Lower leg skin (tissue), 4 donors: Measurements from ENCODE around the gene SFMBT2. TPM values are rescaled to one million over a fixed set of nuclear protein-coding genes. Genes with fewer than 3 reads are reported as not detected.

ENCODE experiments used
- DNase-seq, 2 donors: peaks; one replicate each; pipeline ENCODE4 v3.0.0-alpha.2; 2019; ENCODE audit warnings: low spot score in 2 of 2
- H3K4me3 ChIP-seq: fragments of 200-600 bp; sonication (generic); 2 replicates; pipeline ENCODE4 v1.5.1; 2017; ENCODE audit warnings: mild to moderate bottlenecking, low read depth; ENCODE audit not compliant: poor library complexity, severe bottlenecking
- POLR2A ChIP-seq, 2 donors: fragments of 450-650 bp; IDR thresholded peaks; one replicate each; pipeline ENCODE4 v1.6.1; 2016 to 2017; ENCODE audit warnings: antibody characterized with exemption in 2 of 2, mild to moderate bottlenecking in 1 of 2, moderate library complexity in 1 of 2
- WGBS, 2 donors: methylation state at CpG; one replicate each; pipeline ENCODE4 v1.1.5; 2018; 5-methylcytosine and 5-hydroxymethylcytosine counted together
- intact Hi-C: fragments of 100-400 bp; cut with DNase I; formaldehyde crosslinking; loops from one replicate; pipeline ENCODE4 v1.15.0; 2023; ENCODE audit warnings: low total_unique reads
- total RNA-seq, 4 donors: library from RNA; depleted of rRNA; stranded (reverse); fragments of >200 nt; gene quantifications; one replicate each; pipeline ENCODE4 v1.1.0, GENCODE V29; 2016
- TF ChIP-seq, protein P1 (sequence below), 3 donors: fragments of 450-650 bp; IDR thresholded peaks; one replicate each; pipeline ENCODE4 v1.5.1; 2016; ENCODE audit warnings: antibody characterized with exemption in 3 of 3, mild to moderate bottlenecking in 3 of 3, moderate library complexity in 2 of 3

Gene SFMBT2
- total RNA-seq, 4 donors from 2014 or later = 0.42 to 3.3 (median 1.9) TPM

DNA sequence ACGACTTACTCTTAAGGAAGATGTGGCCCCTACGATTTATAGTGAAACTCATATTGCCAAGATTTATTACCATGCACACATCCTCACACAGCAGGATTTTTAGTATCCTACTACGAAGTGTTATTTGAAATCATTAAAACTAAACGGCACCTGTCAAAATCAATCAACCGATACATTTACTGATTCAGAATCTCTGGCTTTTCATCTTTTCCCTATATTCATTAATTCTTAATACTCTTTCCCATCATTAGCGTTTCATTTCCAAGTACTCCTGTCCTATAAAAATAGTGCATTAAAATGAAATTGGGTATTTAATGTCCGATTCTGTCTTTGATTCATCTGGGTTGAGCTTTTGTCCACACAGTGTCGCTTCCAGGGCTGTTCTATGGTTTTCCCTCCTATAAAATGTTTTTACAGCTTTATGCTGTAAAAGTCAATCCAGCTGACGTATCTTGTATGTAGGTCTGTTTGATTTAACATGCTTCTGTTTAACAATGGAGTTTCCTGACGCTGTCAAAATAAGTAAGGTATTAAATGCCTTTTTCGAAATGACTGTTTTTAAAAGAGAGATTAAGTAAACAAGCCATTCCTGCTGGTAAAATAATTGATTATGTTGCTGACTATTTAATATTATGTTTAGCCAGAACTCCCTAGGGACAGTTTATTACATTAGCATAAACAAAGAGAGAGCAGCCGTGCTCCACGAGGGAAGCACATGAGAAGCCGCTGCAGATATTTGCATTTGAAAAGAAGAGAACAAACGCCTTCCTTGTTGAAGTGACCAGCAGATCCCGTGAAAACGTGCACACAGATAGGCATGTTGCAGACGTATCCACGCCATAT lies 22.3 kb upstream of the SFMBT2 start:
- intact Hi-C loops = no loop called here
- no peak for DNase-seq
- WGBS, 2 donors = 17 to 18% methylated on average over 19 of the region's 19 CpGs
- no peak for TF ChIP-seq POLR2A (IDR thresholded peaks at IDR 0.05)
- TF ChIP-seq, protein P1, sequence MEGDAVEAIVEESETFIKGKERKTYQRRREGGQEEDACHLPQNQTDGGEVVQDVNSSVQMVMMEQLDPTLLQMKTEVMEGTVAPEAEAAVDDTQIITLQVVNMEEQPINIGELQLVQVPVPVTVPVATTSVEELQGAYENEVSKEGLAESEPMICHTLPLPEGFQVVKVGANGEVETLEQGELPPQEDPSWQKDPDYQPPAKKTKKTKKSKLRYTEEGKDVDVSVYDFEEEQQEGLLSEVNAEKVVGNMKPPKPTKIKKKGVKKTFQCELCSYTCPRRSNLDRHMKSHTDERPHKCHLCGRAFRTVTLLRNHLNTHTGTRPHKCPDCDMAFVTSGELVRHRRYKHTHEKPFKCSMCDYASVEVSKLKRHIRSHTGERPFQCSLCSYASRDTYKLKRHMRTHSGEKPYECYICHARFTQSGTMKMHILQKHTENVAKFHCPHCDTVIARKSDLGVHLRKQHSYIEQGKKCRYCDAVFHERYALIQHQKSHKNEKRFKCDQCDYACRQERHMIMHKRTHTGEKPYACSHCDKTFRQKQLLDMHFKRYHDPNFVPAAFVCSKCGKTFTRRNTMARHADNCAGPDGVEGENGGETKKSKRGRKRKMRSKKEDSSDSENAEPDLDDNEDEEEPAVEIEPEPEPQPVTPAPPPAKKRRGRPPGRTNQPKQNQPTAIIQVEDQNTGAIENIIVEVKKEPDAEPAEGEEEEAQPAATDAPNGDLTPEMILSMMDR (IDR thresholded peaks at IDR 0.05) = no peak
- no peak overlapping the region for H3K4me3 ChIP-seq

DNA sequence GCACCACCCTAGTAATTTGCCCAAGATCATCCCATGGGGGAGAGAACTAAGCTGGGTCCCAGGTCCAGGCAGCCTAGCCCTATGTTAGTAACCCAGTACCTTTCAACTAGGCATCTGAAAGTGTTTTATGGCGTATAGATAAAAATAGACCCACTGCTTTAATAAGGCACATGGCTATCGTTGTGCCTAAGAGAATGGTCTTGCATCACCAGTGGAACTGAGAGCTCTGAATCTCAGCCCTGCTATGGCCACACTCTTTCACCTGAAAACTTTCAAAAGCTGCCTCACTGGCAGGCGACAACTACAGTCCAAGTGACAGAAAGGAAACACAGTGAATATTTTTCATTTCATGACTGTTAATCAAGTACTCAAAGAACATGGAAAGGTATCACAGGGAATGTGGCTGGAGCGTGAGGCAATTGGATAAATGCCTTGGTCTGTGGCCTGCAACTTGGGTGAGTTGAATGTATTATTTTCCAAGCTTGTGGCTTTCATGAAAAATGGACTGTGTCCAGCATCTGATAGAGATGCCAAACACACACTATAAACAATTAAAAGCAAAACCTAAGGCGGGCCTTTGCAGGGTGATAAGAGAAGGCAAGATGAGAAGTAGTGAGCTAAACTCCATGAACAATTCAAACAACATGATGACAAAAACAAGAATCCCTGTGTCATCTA lies 18.0 kb upstream of the SFMBT2 start:
- no peak overlapping the region for H3K4me3 ChIP-seq
- no peak for DNase-seq
- TF ChIP-seq, protein P1 (IDR thresholded peaks at IDR 0.05) = no peak
- no peak for TF ChIP-seq POLR2A (IDR thresholded peaks at IDR 0.05)
- intact Hi-C loops = no loop called here
- WGBS, 2 donors = 77 to 78% methylated on average over 5 of the region's 5 CpGs

DNA sequence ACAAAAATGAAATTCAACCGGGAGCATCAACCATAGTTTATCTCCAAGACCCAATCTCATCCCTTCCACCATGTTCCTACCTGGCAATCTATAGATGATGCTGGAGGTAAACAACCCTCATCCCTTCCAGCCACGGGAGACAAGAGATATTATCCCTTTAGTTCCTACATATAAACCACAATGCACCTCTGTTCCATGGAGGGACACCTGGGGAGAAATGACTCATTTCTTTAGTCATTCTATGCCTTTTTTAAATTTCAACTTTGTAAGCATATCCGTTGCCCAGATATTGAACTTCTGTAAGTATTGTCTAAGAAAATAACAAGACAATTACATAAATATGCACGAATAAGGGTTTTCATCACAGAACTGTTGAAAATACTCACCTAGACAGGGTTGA lies 15.5 kb upstream of the SFMBT2 start:
- WGBS, 2 donors = 78 to 83% methylated on average over 4 of the region's 4 CpGs
- intact Hi-C loops = no loop called here
- no peak for DNase-seq
- TF ChIP-seq POLR2A (IDR thresholded peaks at IDR 0.05) = no peak
- TF ChIP-seq, protein P1 (IDR thresholded peaks at IDR 0.05) = no peak
- no peak overlapping the region for H3K4me3 ChIP-seq

DNA sequence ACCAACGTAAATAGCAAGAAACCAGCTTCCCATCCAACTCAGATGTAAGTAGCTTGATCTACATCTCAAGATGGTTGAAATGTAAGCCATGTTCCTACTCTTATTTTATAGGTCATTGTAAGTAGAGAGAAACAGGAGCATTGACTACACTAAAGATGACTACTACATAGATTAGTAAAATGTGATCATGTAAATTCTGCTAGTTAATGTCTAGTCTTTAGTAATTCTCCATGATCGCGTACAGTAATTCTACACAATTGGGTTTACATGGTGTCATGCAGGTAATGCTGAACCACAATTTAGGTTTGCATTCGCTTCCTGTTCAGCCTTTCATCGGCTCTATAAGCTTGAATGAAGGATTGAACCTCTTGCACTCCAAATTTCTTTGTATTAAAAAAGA lies 14.9 kb upstream of the SFMBT2 start:
- 94 to 96% methylated on average over 5 of the region's 5 CpGs for WGBS, 2 donors
- no peak overlapping the region for H3K4me3 ChIP-seq
- no peak for DNase-seq
- TF ChIP-seq, protein P1 (IDR thresholded peaks at IDR 0.05) = no peak
- no peak for TF ChIP-seq POLR2A (IDR thresholded peaks at IDR 0.05)
- intact Hi-C loops = no loop called here

DNA sequence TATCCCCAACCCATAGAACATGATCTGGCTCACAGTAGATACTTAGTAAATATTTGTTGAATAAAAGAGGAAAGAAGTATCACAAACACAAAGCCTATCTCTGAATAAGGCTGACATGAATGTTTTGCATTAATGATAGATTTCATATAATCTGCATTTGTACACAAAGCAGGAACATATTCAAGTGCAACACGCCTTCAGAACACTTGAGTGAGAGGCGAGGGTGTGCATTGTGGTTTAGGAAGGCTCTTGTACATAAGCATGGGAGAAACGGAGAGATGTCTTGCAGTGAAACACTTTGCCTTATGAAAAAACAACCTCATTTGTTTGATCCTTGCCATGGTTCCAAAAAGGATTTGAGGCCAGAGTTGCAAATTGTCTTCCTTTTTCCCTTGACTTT lies 14.1 kb upstream of the SFMBT2 start:
- no peak overlapping the region for H3K4me3 ChIP-seq
- WGBS, 2 donors = 80 to 87% methylated on average over 3 of the region's 3 CpGs
- TF ChIP-seq POLR2A (IDR thresholded peaks at IDR 0.05) = no peak
- TF ChIP-seq, protein P1 (IDR thresholded peaks at IDR 0.05) = no peak
- intact Hi-C loops = no loop called here
- no peak for DNase-seq
